ENCODE results near the gene CAPG.
"Not testable (repeated sequence)": the region's sequence is repeated elsewhere in the genome, so short reads cannot be mapped to it uniquely, and the experiment has no call there.

Gene CAPG

GRCh38 chr2:85422072-85422457 lies 11.9 kb upstream of the CAPG start:
- TF ChIP-seq POU2F2 (IDR thresholded peaks at IDR 0.05; ENCODE audit: low read depth, low read length) (no peak), PAX5 (IDR thresholded peaks at IDR 0.05; ENCODE audit: insufficient read depth, low read length, severe bottlenecking) (no peak), POLR2AphosphoS5 (IDR thresholded peaks at IDR 0.05; ENCODE audit: low read depth, low read length) (no peak), POLR2A (IDR thresholded peaks at IDR 0.05; ENCODE audit: low read depth, low read length) (no peak), SPI1 (IDR thresholded peaks at IDR 0.05; ENCODE audit: low read depth, low read length) (no peak), TAF1 (IDR thresholded peaks at IDR 0.05; ENCODE audit: low read depth, low read length) (no peak)
- DNase-seq (ENCODE audit: insufficient read length, low spot score) (no peak), FAIRE-seq (no peak)

DNA sequence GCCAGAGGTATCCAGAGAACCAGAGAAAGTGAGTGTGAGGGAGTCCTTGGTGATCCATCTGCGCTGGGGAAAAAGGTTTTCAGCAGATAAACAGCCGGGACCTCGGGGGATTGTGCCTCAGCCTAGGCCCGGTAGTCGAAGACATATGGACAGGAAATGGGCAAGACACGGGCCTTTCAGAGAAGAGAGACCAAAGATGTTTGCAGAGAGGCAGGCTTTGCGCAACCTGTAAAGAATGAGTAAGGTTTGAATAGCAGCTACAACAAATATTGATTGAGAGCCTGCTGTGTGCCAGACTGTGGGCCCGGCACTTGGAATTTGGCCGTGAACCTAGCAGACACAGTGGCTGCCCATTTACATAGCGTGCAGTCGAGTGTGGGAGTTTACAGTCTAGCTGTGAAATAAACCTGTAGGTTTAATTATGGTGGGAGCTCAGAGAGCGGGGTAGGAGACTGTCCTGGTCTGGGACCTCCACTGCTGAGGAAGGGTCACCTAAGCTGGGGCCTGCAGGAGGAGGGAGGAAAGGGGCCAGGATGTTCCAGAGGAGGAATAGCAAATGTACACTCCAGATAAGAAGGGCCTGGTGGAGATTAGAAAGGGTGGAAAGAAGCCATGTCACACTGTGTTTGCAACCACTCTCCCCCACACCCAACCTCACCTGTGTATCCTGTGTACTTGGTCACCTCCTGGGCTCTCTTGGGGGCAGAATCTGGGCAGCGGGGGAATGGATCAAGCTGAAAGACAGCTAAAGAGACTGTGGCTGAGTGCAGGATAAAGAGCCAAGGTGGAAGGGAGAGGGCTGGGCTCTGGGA lies 11.3 kb upstream of the CAPG start:
- no peak for TF ChIP-seq PAX5 (IDR thresholded peaks at IDR 0.05; ENCODE audit: insufficient read depth, low read length, severe bottlenecking)
- TF ChIP-seq POLR2AphosphoS5 (IDR thresholded peaks at IDR 0.05; ENCODE audit: low read depth, low read length) = no peak
- TF ChIP-seq TAF1 (IDR thresholded peaks at IDR 0.05; ENCODE audit: low read depth, low read length) = no peak
- TF ChIP-seq SPI1 (IDR thresholded peaks at IDR 0.05; ENCODE audit: low read depth, low read length) = no peak
- no peak for TF ChIP-seq POU2F2 (IDR thresholded peaks at IDR 0.05; ENCODE audit: low read depth, low read length)
- TF ChIP-seq POLR2A (IDR thresholded peaks at IDR 0.05; ENCODE audit: low read depth, low read length) = no peak
- FAIRE-seq (no peak), DNase-seq (ENCODE audit: insufficient read length, low spot score) (no peak)

DNA sequence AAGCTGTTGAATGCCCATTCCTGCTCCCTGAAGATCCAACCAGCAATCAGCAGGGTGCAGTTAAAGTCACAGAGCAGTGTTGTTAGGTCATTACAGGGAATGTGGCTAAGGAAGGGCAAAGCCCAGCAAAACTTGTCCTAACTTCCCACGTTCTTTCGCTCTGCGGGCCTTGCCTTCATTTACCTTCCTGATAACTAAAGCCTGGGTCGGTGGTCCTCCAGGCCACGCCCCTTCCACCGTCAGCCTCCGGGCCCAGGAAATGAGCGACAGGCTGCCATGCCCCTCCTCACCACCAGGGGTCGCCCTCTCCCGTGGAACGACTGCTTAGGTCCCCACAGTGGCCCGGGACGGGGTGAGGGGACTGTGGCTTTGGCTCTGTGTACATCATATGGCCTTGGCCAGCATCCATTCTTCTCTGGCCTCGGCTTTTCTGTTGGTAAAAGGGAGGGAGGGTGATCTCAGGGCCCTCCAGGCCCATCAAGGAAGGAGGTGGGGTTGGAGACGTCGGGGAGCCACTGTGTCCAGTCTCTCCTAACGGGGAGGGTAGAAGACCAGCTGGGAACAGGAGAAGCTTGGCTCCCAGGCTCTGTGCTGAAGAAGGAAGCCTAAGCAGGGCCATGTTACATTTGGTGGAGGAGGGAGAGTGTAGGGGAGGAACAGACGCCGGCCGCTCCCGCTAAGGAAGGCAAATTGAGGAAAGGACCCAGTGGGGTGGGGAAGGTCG lies 10.5 kb upstream of the CAPG start:
- FAIRE-seq (peak; percentile 61), DNase-seq (ENCODE audit: insufficient read length, low spot score) (peak; percentile 88)

GRCh38 chr2:85419009-85419675 lies 9.0 kb upstream of the CAPG start:
- DNase-seq (ENCODE audit: insufficient read length, low spot score) = no peak
- no peak for FAIRE-seq
- TF ChIP-seq SPI1 (IDR thresholded peaks at IDR 0.05; ENCODE audit: low read depth, low read length) (no peak), POU2F2 (IDR thresholded peaks at IDR 0.05; ENCODE audit: low read depth, low read length) (no peak), TAF1 (IDR thresholded peaks at IDR 0.05; ENCODE audit: low read depth, low read length) (peak; percentile 32; the same call in 1 of the 2 replicates)

More for the DNA sequence above, 10.5 kb upstream of the CAPG start:
- TF ChIP-seq SPI1 (IDR thresholded peaks at IDR 0.05; ENCODE audit: low read depth, low read length) (no peak), POLR2AphosphoS5 (IDR thresholded peaks at IDR 0.05; ENCODE audit: low read depth, low read length) (no peak), TAF1 (IDR thresholded peaks at IDR 0.05; ENCODE audit: low read depth, low read length) (no peak), POU2F2 (IDR thresholded peaks at IDR 0.05; ENCODE audit: low read depth, low read length) (no peak), PAX5 (IDR thresholded peaks at IDR 0.05; ENCODE audit: insufficient read depth, low read length, severe bottlenecking) (no peak), POLR2A (IDR thresholded peaks at IDR 0.05; ENCODE audit: low read depth, low read length) (no peak)

GRCh38 chr2:85418132-85419008 lies 8.2 kb upstream of the CAPG start, which contains the start of gene SH2D6:
Gene SH2D6, plus strand, starts transcription at chr2:85418714. Its CDS starts 10,752 bp downstream, at chr2:85429466.
- TF ChIP-seq POLR2AphosphoS5 (IDR thresholded peaks at IDR 0.05; ENCODE audit: low read depth, low read length) (peak; percentile 51; the same call in 1 of the 2 replicates), POLR2A (IDR thresholded peaks at IDR 0.05; ENCODE audit: low read depth, low read length) (peak; percentile 54; the same call in 1 of the 2 replicates), POU2F2 (IDR thresholded peaks at IDR 0.05; ENCODE audit: low read depth, low read length) (no peak), SPI1 (IDR thresholded peaks at IDR 0.05; ENCODE audit: low read depth, low read length) (no peak), PAX5 (IDR thresholded peaks at IDR 0.05; ENCODE audit: insufficient read depth, low read length, severe bottlenecking) (no peak), TAF1 (IDR thresholded peaks at IDR 0.05; ENCODE audit: low read depth, low read length) (peak; percentile 48; the same call in 1 of the 2 replicates)
- peak; percentile 61 for FAIRE-seq

GRCh38 chr2:85415980-85416650 lies 5.9 kb upstream of the CAPG start:
- TF ChIP-seq POU2F2 (IDR thresholded peaks at IDR 0.05; ENCODE audit: low read depth, low read length) (no peak), PAX5 (IDR thresholded peaks at IDR 0.05; ENCODE audit: insufficient read depth, low read length, severe bottlenecking) (no peak), POLR2A (IDR thresholded peaks at IDR 0.05; ENCODE audit: low read depth, low read length) (no peak)
- DNase-seq (ENCODE audit: insufficient read length, low spot score) = no peak

More at GRCh38 chr2:85418132-85419008, 8.2 kb upstream of the CAPG start, which contains the start of gene SH2D6:
- DNase-seq (ENCODE audit: insufficient read length, low spot score) = peak; percentile 89

DNA sequence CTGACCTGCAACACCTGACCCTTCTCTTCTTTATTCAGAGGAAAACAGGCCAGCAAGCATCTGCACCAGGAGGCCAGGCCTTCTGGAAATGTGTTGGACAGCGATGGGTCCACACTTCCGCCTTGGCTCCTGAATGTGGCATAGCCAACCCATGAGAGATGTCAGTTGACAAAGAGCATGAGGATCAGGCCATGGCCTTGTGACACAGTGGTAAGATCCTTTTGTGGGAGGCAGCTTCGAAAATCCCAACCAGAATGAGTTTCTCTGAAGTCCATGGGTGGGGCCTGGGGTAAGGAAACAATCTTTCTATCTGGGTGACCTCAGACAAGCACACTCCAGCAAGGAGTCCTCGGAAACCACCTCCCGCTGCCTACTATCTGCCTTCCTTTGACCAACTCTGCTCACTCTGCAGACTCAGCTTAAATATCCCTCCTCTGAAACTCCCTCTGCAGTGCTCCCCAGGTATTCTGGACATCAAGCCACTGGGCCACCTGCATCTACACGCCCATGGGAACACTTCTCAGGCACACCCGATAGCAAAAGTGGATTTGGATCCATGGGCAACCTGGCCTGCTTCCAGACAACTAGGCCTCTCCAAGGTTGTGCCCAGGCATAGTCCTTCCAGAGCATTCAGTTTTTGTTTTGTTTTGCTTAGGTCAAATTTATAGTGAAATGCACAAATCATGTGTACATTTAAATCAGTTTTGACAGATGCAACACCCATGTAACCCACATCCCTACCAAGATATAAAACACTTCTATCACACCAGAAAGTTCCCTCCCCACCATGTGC lies 4.8 kb upstream of the CAPG start:
- no peak for TF ChIP-seq POU2F2 (IDR thresholded peaks at IDR 0.05; ENCODE audit: low read depth, low read length)
- TF ChIP-seq TAF1 (IDR thresholded peaks at IDR 0.05; ENCODE audit: low read depth, low read length) = no peak
- no peak for TF ChIP-seq POLR2A (IDR thresholded peaks at IDR 0.05; ENCODE audit: low read depth, low read length)
- TF ChIP-seq POLR2AphosphoS5 (IDR thresholded peaks at IDR 0.05; ENCODE audit: low read depth, low read length) = no peak
- no peak for TF ChIP-seq SPI1 (IDR thresholded peaks at IDR 0.05; ENCODE audit: low read depth, low read length)
- TF ChIP-seq PAX5 (IDR thresholded peaks at IDR 0.05; ENCODE audit: insufficient read depth, low read length, severe bottlenecking) = no peak
- FAIRE-seq = no peak
- no peak for DNase-seq (ENCODE audit: insufficient read length, low spot score)

More at GRCh38 chr2:85415980-85416650, 5.9 kb upstream of the CAPG start:
- no peak for FAIRE-seq

GRCh38 chr2:85414421-85414759 lies 4.2 kb upstream of the CAPG start:
- FAIRE-seq; DNase-seq (ENCODE audit: insufficient read length, low spot score): not testable (repeated sequence)

Measured in GM12891 (cell line).